Occipital lobe (tissue), 2 donors: ENCODE measurements around the gene ATP11A. TPM values are rescaled to one million over a fixed set of nuclear protein-coding genes. Genes with fewer than 3 reads are reported as not detected.

Source experiments
- DNase-seq: peaks from one replicate; lab custom pipeline; 2025; lab: John Stamatoyannopoulos, UW
- total RNA-seq: library from RNA; depleted of rRNA; stranded (reverse); fragments of >200 nt; gene quantifications from one replicate; pipeline ENCODE4 v1.2.3, GENCODE V29; 2014

The ATP11A gene
- total RNA-seq, 1 donor from 2014 or later = 6.7 TPM

DNA sequence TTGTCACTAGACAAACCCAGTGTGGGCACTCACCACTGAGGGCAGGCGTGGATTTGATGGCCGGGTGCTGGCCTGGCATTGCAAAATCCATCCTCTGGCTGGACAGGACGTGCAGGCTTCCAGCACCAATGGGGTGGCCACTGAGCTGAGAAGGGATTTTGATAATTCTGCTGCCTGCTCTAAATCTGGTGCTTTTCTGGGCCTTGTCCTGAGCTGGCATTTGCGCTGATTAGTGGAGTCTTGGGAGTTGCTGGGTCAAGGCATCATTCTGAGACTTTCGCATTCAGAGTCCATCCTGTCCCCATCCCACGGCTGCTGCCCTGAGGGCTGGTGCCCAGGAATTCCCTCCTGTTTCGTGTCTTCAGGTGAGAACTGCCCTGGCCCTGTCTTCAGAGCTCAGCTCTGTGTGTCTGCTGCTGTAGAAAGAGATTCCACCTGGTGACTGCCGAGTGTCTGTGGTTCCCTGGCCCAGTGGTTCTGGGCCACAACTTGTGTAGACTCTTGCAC lies 213.3 kb downstream of the ATP11A start:
- DNase-seq = no peak

DNA sequence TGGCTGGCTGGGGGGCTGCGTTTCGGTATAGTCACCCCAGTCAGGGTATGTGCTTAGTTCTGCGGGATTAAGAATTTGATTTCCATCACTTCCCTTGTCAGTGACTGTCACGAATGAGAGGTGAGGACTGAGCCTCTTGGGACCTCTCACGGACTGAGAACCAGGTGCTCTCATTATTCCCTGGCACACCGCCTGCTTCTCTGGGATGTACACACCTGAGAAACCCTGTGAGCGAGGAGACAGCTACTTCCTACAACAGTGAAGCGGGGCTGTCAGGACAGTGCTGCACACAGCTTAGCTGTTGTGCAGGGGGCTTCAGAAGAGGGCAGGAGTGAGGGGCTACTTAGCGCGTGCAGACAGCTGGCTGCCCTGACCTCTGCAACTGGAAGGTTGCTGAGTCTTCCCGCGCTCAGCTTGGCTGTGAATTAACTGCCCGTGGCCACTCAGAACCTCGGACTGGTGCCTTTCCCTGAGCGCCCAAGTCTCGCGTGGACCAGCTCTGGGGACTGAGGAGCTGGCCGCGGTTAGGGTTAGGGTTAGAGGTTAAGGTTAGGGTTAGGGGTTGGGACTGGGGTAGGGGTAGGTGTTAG lies 213.9 kb downstream of the ATP11A start:
- DNase-seq = no peak

DNA sequence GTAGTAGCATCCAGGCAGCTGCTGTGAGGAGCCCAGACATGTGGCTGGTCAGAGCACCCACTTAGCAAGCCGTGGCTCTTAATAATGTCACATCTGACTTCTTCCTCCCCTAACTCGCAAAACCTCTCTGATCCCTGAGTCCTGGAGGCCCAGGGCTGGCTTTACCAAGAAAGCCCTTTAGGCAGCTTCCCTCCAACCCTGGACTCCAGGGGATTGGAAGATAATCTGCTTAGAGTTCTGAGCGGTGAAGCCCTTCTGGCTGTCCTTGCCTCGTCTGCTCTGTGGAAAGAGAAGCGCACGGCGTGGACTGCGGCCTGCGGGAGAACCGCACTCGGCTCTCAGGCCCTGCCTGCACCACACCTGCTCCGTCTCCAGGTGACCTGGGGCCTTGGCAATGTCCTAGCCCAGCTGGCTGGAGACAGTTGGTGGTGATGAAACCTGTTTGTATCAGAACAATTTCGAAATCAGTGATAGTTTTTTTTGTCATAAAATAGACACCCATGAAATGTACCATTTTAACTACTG lies 214.7 kb downstream of the ATP11A start:
- no peak for DNase-seq

DNA sequence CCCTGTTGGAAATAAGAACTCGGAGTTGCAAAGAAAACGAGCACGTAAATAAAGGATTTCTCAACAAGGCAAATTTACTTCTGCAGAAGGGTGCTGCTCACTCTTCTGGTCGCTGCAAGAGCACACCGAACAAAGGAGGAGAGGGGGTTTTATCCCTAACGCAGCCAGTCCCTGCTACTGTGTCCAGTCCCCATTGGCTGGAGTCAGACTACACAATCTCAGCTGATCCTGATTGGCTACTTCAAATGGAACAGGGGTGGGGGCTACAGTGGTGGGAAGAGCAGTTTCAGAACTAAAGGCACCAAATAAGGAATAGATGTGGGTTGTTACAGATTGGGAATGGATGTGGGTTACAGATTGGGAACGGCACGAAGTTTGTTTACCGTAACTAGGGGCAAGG lies 215.2 kb downstream of the ATP11A start:
- no peak for DNase-seq

DNA sequence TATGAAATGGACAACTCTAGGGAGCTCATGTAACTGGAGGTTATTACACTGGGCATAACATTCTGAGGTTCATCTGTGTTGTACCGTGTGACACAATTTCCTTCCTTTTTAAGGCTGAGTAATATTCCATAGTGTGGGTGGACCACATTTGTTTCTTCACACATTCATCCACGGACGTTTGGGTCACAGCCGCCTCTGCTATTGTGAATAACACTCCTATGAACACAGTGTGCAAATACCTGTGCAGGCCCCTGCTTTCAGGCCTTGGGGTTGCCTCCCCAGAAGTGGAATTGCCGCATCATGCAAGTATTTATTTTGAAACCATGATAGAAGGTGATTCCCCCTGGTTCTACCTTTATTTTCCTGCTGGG lies 215.8 kb downstream of the ATP11A start:
- no peak for DNase-seq

- DNase-seq = no peak
These were observed 216.3 kb downstream of the ATP11A start for GRCh38 chr13:112905990-112906641.

DNA sequence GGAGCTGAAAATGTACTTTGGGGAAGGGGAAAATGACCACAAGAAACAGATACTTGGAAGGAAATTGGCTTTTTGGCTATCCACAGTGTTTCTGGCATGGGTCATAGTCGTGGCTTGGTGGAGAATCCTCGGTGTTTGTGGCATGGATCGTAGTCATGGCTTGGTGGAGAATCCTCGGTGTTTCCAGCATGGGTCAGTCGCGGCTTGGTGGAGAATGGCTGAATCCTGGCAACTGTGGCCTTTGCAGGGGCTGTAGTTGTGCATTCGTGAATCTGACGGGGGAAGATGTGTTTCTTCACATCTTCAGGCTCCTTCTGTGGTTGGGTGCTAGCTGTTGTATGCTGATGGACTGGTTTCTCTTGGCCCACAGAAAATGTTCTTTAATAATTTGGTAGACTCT lies 217.4 kb downstream of the ATP11A start:
- no peak for DNase-seq

DNA sequence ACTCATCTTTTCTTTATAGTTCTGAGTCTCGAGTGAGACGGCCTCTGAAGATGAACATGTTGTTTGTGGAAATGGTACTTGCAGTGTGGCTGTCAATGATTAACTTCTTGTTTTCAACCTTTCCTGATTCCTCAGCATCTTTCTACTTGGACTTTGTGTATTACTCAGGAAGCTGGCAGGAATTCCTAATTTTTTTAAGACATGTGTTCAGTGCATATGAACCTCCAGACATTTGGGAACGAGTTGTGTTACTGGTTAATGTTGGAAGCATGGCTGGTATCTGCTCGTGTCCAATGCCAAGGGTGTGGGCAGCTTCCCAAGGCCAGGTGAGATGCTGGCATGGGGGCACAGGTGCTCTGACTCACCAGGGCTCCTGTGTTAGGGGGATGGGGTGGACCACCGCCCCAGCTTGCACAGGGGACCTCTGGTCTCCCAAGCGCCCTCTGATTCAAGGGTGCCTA lies 218.1 kb downstream of the ATP11A start:
- DNase-seq = no peak

DNA sequence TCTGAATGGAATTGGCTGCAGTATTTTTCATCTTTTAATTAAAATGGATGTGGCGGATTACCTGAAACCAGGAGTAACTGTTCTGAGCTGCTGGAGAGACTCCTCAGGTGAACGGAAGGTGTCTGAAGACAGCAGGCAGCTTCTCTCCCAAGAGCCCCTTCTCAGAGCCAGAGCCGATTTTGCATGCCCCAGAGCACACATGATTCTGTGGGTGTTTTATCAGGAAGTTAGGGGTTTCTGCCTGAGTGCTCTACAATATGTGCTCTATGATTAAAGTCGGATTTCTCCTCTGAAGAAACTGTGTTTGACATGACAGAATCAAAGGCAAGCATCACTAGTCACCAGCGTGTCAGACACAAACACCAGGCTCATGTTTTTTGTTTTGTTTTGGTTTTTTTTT lies 218.5 kb downstream of the ATP11A start:
- DNase-seq = no peak

DNA sequence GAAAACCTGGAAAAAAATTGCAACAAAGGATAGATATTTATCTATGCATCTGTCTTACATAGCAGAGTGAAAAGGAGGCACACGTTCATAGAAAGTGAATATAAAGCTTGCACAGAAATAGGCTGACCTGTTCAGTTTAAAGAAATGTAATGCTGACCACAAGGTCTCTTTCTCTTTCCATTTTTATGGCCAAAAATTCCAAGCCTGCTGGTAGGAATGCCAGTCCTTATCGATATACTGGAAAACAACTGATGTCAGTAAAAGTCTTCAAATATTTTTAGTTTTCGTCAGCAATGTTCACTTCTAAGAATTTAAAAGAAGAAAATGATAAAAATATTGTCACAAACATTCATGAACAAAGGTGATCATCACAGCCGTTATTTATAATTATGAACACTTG lies 220.2 kb downstream of the ATP11A start:
- DNase-seq = no peak

GRCh38 chr13:112910616-112911280 lies 220.9 kb downstream of the ATP11A start:
- no peak for DNase-seq

DNA sequence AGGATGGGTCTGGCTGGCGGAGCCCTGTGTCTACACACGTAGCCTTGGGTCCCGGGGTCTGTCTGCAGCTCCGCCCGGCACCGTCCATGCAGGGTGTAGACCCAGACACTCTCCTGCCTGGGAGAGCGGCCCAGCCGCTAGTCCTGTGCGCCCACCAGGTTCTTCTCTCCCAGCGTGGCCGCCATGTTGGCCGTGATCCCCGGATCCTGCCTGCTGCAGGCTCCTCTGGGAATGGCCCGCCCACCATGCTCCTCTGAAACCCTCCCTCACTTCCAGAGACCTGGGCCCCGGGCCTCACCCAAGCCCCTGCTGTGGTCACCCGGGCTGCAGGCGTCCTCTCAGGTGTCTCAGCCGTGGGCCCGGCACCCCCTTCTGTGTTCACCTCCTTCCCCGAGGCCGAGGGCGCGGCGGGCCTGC lies 221.5 kb downstream of the ATP11A start:
- no peak for DNase-seq

GRCh38 chr13:112911883-112912282 lies 222.0 kb downstream of the ATP11A start:
- DNase-seq = no peak

DNA sequence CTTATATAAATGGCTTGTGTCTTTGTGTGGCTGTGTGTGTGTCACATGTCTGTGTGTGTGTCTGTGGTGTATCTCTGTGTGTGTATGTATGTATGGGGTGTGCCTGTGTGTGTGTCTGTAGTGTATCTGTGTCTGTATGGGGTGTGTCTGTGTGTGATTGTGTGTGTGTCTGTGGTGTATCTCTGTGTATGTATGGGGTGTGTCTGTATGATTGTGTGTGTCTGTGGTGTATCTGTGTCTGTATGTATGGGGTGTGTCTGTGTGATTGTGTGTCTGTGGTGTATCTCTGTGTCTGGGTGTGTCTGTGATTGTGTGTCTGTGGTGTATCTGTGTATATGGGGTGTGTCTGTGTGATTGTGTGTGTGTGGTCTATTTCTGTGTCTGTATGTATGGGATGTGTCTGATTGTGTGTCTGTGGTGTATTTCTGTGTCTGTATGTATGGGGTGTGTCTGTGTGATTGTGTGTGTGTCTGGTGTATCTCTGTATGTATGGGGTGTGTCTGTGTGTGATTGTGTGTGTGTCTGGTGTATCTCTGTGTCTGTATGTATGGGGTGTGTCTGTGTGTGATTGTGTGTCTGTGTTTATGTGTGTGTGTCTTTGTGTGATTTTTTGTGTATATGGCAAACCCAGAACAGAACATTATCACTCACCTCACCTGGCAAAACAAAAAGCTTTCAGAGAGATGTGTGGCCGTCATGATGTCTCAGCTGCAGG lies 223.0 kb downstream of the ATP11A start:
- no peak for DNase-seq

DNA sequence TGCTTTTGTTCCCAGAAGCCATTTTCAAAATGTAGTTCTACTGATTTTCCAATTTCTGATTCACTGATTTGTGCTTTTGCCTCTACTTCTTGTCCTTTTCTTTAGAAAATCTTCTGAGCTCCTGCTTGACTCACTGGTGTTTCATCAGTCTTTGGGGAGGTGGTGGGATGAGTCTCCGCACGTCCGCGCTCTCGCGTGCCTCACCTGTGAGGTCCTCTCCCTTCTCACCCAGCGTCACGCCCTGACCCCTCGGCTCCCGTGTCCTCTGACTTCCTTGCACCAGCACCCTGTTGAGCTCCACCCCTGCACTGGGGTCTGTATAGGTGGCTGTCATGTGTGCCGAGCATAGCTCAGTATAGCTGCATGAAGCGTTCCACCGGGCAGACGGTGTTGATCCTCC lies 226.5 kb downstream of the ATP11A start:
- no peak for DNase-seq

DNA sequence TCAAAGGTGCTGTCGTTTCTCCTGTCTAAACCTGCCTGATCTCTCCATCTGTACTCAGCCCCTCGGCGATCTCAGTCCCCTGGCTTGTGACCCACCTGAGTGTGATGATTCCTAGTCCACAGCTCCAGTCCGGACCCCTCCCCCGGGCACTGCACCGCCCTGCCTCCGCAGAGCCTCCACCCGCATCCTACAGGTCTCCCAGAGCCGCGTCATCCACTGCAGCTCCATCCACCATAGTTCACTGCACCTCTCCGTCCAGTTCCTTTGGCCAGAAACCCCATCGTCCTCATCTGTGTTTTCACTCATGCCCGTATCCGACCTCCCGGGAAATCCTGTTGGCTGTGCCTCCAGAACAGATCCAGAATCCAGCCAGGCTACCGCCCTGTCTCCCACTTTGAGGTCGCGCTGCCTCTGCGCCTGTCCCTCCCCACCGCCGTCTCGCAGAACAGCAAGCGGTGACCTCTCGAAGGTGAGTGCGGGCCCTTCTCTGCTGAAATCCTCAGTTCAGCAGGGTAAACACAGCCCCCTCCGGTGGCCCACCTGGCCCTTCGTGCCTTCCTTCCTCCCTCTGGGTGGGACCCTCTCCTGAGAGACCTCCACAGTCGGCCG lies 227.3 kb downstream of the ATP11A start:
- DNase-seq = no peak

DNA sequence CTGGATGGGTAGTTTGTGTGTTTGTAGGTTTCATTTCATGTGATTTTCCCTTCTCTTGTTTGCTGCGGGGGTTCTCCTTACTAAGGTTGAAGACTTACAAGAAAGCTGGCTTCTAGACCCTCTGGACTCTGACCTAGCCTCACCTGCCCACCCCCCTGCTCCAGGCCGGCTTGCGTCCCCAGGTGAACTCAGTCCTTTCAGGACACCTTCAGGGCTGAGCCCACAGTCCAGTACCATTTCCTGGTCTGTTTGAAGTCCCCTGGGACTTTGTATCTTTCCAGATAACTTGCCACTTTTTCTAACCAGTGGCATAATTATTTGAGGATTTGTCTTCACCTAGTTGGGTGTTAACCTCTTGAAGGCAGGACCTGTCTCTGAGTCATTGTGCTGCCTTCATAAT lies 227.9 kb downstream of the ATP11A start:
- no peak for DNase-seq

DNA sequence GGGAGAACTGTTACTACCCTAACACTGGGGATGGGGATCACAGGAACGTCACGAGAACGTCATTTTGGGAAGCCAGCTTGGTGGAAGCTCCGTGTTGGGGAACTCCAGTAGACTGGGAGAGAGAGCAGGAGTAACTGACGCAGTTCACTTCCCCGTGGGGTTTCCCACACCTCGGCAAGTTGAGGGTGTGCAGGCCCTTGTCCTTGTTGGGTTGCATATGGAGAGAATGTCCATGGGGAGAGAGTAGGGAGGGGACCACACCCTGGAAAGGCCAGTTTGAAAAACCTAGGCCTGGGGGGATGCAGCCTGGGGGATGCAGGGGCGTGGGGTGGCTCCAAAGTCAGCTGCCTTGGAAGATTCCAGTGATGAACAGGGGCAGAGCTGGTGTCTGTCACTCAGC lies 228.4 kb downstream of the ATP11A start:
- no peak for DNase-seq

DNA sequence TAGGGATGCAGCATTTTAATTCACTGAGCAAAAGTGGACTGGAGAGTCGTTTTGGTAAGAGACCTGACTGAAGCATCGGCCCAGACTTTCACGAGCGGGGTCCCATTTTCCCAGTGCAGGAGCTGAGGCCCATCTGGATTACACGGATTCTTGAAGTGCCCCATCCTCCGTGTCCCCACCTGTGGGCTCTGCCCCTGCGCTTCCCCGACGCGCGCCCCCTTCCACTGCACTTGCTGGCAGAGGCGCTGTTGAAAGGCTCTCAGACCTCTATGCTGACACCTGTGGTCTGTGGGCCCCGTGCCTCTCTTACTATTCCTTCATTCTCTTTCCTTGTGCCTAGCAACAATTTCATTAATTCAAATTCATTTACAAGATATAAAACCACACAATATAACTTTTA lies 228.9 kb downstream of the ATP11A start:
- no peak for DNase-seq

- no peak for DNase-seq
These were observed 234.1 kb downstream of the ATP11A start for GRCh38 chr13:112923962-112924361.

DNA sequence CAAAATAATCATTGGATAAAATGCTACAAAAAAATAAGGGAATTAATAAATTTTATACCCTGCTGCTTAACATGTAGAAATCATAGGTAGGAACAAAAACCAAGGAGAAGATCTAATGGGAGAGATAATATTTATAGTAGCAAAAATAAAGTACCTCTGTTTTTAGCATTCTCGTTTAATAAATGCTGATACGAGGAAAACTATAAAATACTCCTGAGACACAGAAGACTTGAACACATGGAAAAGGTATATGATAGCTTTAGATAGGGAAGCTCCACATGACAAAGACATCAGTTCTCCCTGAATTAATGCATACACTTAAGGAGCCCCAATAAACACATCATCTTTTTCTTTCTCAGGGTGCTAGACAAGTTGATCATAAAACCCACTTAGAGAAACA lies 234.5 kb downstream of the ATP11A start:
- no peak for DNase-seq

- DNase-seq = no peak
These were observed 236.2 kb downstream of the ATP11A start for GRCh38 chr13:112926003-112926402.
